SHP77 (cell line): Measurements from ENCODE around the gene RNF19B.

ENCODE experiments used
- DNase-seq, 2 experiments: peaks; one replicate each; lab custom pipeline; 2025; lab: John Stamatoyannopoulos, UW

The RNF19B gene

GRCh38 chr1:32886828-32887414, 77.7 kb downstream of the RNF19B start:
- DNase-seq = no peak
